Kidney (tissue), 14 donors: Measurements from ENCODE around the gene CABP4. TPM values are rescaled to one million over a fixed set of nuclear protein-coding genes. Genes with fewer than 3 reads are reported as not detected.

Source experiments
- DNase-seq, 5 donors: peaks; one replicate each; pipeline ENCODE4 v3.0.0-alpha.2; 2013 to 2020
- FAIRE-seq: peaks from 2 replicates; lab custom pipeline; 2012; peaks lifted over from hg19 to GRCh38; lab: Jason Lieb, UNC
- H3K27ac ChIP-seq, 2 donors: one replicate each; pipeline ENCODE4 v1.7.0; 2013; ENCODE audit warnings: low read depth in 2 of 2, low read length in 2 of 2, inconsistent platforms in 1 of 2
- H3K27me3 ChIP-seq: one replicate; pipeline ENCODE4 v1.7.1; 2013; ENCODE audit warnings: low read length, inconsistent platforms; ENCODE audit not compliant: control insufficient read depth, insufficient read depth
- H3K36me3 ChIP-seq, 3 donors: one replicate each; pipeline versions ENCODE4 v1.7.0 to v1.7.1; 2013; ENCODE audit warnings: low read length in 3 of 3, control low read depth in 1 of 3, inconsistent platforms in 1 of 3; ENCODE audit not compliant: insufficient read depth in 3 of 3, control insufficient read depth in 2 of 3
- H3K4me1 ChIP-seq, 3 donors: one replicate each; pipeline versions ENCODE4 v1.7.0 to v1.7.1; 2013; ENCODE audit warnings: low read length in 3 of 3, inconsistent platforms in 1 of 3, low read depth in 1 of 3; ENCODE audit not compliant: control insufficient read depth in 2 of 3, insufficient read depth in 2 of 3
- H3K4me3 ChIP-seq, 3 donors: one replicate each; pipeline versions ENCODE4 v1.7.0 to v1.8.1; 2013; ENCODE audit warnings: low read length in 3 of 3, control low read depth in 1 of 3, inconsistent platforms in 1 of 3
- H3K9ac ChIP-seq, 3 donors: one replicate each; pipeline versions ENCODE4 v1.7.0 to v1.7.1; 2013; ENCODE audit warnings: low read length in 3 of 3, control low read depth in 1 of 3, inconsistent platforms in 1 of 3
- H3K9me3 ChIP-seq, 3 donors: one replicate each; pipeline versions ENCODE4 v1.7.0 to v1.7.1; 2013; ENCODE audit warnings: low read length in 3 of 3, control low read depth in 1 of 3, inconsistent platforms in 1 of 3; ENCODE audit not compliant: control insufficient read depth in 2 of 3, insufficient read depth in 1 of 3
- CTCF ChIP-seq: IDR thresholded peaks from 3 replicates; pipeline ENCODE4 v1.5.1; 2012; ENCODE audit warnings: mild to moderate bottlenecking, moderate library complexity, borderline replicate concordance; ENCODE audit not compliant: insufficient read depth; ENCODE audit errors: extremely low read depth
- intact Hi-C: fragments of 100-400 bp; cut with DNase I; formaldehyde crosslinking; loops from one replicate; pipeline ENCODE4 v1.11.1; 2022
- polyA plus RNA-seq: library from polyadenylated mRNA; stranded (reverse); fragments of 350-450 nt; fragmentation: Illumina TruSeq; extraction: RNeasy Lipid Tissue Mini Kit (QIAGEN cat#74804); gene quantifications from one replicate; pipeline ENCODE4 v1.2.3, GENCODE V29; 2014; ENCODE audit warnings: low read depth, low replicate concordance; ENCODE audit not compliant: insufficient read depth
- total RNA-seq: library from RNA; stranded (reverse); fragmentation: NEBNext Ultra II Directional; extraction: Animal tissue kit (Norgen Biotek cat#: 25700); gene quantifications from one replicate; pipeline ENCODE4 v1.2.1, GENCODE V29; 2021
- donor health status: control.
- donor health status: control.
- donor health status: control.
- donor health status: control.
- donor health status: control.
- donor health status: DM: yes; HTN: yes; CAD: no.
- donor health status: Normal renal cell carcinoma (clear cell type).

The CABP4 gene
- total and polyA plus RNA-seq, 2 donors from 2014 or later = 0.49 to 3.1 TPM

GRCh38 chr11:67503119-67504004 lies 48.2 kb downstream of the CABP4 start:
- H3K27ac ChIP-seq = no peak overlapping the region
- intact Hi-C loops = no loop called here
- peaks cover 0 to 27% (median 21%) of the 10 kb centered on the region in 3 donors for H3K4me1 ChIP-seq
- DNase-seq = peak in 1 of 5 donors; percentile 79
- FAIRE-seq = no peak
- H3K36me3 ChIP-seq = peaks cover 0 to 15% (median 8%) of the 10 kb centered on the region in 3 donors
- peak overlapping the region in 2 of 3 donors; percentile 6 to 39 for H3K4me3 ChIP-seq
- no peaks in the 10 kb centered on the region for H3K27me3 ChIP-seq
- no peak for TF ChIP-seq CTCF
- H3K9ac ChIP-seq = no peak overlapping the region
- no peaks in the 10 kb centered on the region for H3K9me3 ChIP-seq

- Histone ChIP-seq H3K36me3 (peaks cover 0 to 15% (median 8%) of the 10 kb centered on the region in 3 donors), H3K4me3 (peak overlapping the region; percentile 41 to 78 (median 75)), H3K27me3 (no peaks in the 10 kb centered on the region), H3K9ac (peak overlapping the region; percentile 6 to 77 (median 22)), H3K4me1 (peaks cover 0 to 31% (median 21%) of the 10 kb centered on the region in 3 donors), H3K9me3 (no peaks in the 10 kb centered on the region), H3K27ac (peak overlapping the region; percentile 97 to 98)
- intact Hi-C loops = no loop called here
- DNase-seq (peak; percentile 33 to 83 (median 71)), FAIRE-seq (no peak)
- no peak for TF ChIP-seq CTCF
Measured at GRCh38 chr11:67504005-67504949, 49.1 kb downstream of the CABP4 start.

GRCh38 chr11:67504950-67505581 lies 49.9 kb downstream of the CABP4 start, which contains the start of gene PITPNM1:
PITPNM1 (minus strand) TSS chr11:67505363; CDS start chr11:67504180, 1,183 bp downstream.
- DNase-seq = peak; percentile 67 to 94 (median 83)

More at GRCh38 chr11:67504950-67505581, 49.9 kb downstream of the CABP4 start, which contains the start of gene PITPNM1:
- Histone ChIP-seq H3K36me3 (peaks cover 0 to 15% (median 8%) of the 10 kb centered on the region in 3 donors), H3K9me3 (no peaks in the 10 kb centered on the region), H3K27ac (peak within 1 kb of the TSS; percentile 97 to 98), H3K27me3 (no peaks in the 10 kb centered on the region), H3K4me1 (peaks cover 0 to 31% (median 21%) of the 10 kb centered on the region in 3 donors), H3K9ac (peak within 1 kb of the TSS; percentile 6 to 87 (median 22)), H3K4me3 (peak within 1 kb of the TSS; percentile 41 to 78 (median 75))
- FAIRE-seq = no peak
- intact Hi-C loops = no loop called here
- no peak for TF ChIP-seq CTCF
